OCI-LY3 (cell line): ENCODE measurements around the gene TACR1.

Experiments used
- EZH2phosphoT487 ChIP-seq: fragments of 200-600 bp; shearing (Covaris generic); IDR thresholded peaks from 2 replicates; pipeline ENCODE4 v1.6.1; 2018; ENCODE audit warnings: antibody characterized with exemption, mixed run types, low read depth
- TF ChIP-seq, protein P1 (sequence below): fragments of 200-600, 300-600 bp; sonication (generic); IDR thresholded peaks from 2 replicates; pipeline ENCODE4 v1.5.1; 2014; ENCODE audit warnings: antibody characterized with exemption, low read length, low read depth

DNA sequence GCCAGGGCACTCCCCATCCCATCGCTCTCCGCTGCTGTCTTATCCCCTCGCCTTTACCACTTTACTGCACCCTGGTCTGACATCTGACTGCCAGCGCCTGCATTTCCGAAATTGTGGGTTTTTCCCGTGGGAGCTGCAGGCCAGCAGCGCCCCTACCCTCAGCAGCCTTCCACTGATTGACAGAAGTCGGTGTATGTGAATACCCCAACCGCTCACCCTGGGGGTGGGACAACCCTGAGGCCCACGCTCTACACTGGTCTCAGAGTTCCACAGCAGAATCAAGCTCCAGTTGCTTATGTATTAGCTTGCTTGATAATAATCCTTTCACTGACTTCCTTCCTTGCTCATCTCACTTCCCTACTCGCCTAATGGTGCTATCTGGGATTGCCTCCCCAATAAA, 178.8 kb downstream of the TACR1 start:
- TF ChIP-seq, protein P1, sequence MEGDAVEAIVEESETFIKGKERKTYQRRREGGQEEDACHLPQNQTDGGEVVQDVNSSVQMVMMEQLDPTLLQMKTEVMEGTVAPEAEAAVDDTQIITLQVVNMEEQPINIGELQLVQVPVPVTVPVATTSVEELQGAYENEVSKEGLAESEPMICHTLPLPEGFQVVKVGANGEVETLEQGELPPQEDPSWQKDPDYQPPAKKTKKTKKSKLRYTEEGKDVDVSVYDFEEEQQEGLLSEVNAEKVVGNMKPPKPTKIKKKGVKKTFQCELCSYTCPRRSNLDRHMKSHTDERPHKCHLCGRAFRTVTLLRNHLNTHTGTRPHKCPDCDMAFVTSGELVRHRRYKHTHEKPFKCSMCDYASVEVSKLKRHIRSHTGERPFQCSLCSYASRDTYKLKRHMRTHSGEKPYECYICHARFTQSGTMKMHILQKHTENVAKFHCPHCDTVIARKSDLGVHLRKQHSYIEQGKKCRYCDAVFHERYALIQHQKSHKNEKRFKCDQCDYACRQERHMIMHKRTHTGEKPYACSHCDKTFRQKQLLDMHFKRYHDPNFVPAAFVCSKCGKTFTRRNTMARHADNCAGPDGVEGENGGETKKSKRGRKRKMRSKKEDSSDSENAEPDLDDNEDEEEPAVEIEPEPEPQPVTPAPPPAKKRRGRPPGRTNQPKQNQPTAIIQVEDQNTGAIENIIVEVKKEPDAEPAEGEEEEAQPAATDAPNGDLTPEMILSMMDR = no peak
- TF ChIP-seq EZH2phosphoT487 = no peak
